Measurements from ENCODE around the gene DDR2.

GRCh38 chr1:162645666-162646065 is 13.4 kb downstream of the DDR2 start:
- TF ChIP-seq CTCF (conservative IDR thresholded peaks at IDR 0.05) (no peak), ZFX (IDR thresholded peaks at IDR 0.05) (no peak)

All from C4-2B (cell line).